Esophagus muscularis mucosa (tissue), 4 donors: ENCODE results near the gene OBSCN.

Experiments
- CTCF ChIP-seq, 3 experiments: fragments of 200-600 bp in 2 of 3; fragments of 450-650 bp in 1 of 3; sonication (generic) in 2 of 3; IDR thresholded peaks; one replicate each; pipeline ENCODE4 v1.5.1; 2017 to 2019; ENCODE audit warnings: antibody characterized with exemption in 3 of 3, mild to moderate bottlenecking in 2 of 3, moderate library complexity in 1 of 3
- EP300 ChIP-seq: sonication (generic); formaldehyde crosslinking; IDR thresholded peaks from one replicate; pipeline ENCODE4 v1.6.1; 2017; ENCODE audit warnings: antibody characterized with exemption
- POLR2A ChIP-seq: fragments of 450-650 bp; IDR thresholded peaks from one replicate; pipeline ENCODE4 v1.6.1; 2017; ENCODE audit warnings: antibody characterized with exemption, moderate library complexity, mild to moderate bottlenecking, low read depth

GRCh38 chr1:228344631-228345072 lies 136.8 kb downstream of the OBSCN start:
- TF ChIP-seq CTCF (IDR thresholded peaks at IDR 0.05): no peak
- no peak for TF ChIP-seq POLR2A
- no peak for TF ChIP-seq EP300
